ENCODE measurements around the gene CRHR2.

The CRHR2 gene

GRCh38 chr7:30709549-30709948 lies 27.3 kb upstream of the CRHR2 start:
- Histone ChIP-seq H3K4me3 (replicated peaks; ENCODE audit: insufficient read depth, low read length) (no peak overlapping the region), H3K27me3 (ENCODE audit: insufficient read depth, poor library complexity, severe bottlenecking) (no peaks in the 10 kb centered on the region), H3K27ac (replicated peaks) (no peak overlapping the region)
- DNase-seq (ENCODE audit: low read depth in 1 of 2, low spot score in 1 of 2), result no peak
- TF ChIP-seq CTCF (IDR thresholded peaks at IDR 0.05; ENCODE audit: insufficient read depth, low read length) (no peak), REST (IDR thresholded peaks at IDR 0.05; ENCODE audit: insufficient replicate concordance, low read depth) (no peak), SPI1 (IDR thresholded peaks at IDR 0.05; ENCODE audit: borderline replicate concordance, low read depth) (no peak), POLR2AphosphoS5 (IDR thresholded peaks at IDR 0.05; ENCODE audit: low read depth) (no peak), GABPA (IDR thresholded peaks at IDR 0.05; ENCODE audit: low read depth) (no peak)

GRCh38 chr7:30708983-30709382 lies 26.7 kb upstream of the CRHR2 start:
- Histone ChIP-seq H3K27me3 (ENCODE audit: insufficient read depth, poor library complexity, severe bottlenecking) (no peaks in the 10 kb centered on the region), H3K4me3 (replicated peaks; ENCODE audit: insufficient read depth, low read length) (no peak overlapping the region), H3K27ac (replicated peaks) (no peak overlapping the region)
- DNase-seq (ENCODE audit: low read depth in 1 of 2, low spot score in 1 of 2), result no peak
- TF ChIP-seq REST (IDR thresholded peaks at IDR 0.05; ENCODE audit: insufficient replicate concordance, low read depth) (no peak), POLR2AphosphoS5 (IDR thresholded peaks at IDR 0.05; ENCODE audit: low read depth) (no peak), SPI1 (IDR thresholded peaks at IDR 0.05; ENCODE audit: borderline replicate concordance, low read depth) (no peak), GABPA (IDR thresholded peaks at IDR 0.05; ENCODE audit: low read depth) (no peak), CTCF (IDR thresholded peaks at IDR 0.05; ENCODE audit: insufficient read depth, low read length) (no peak)

- TF ChIP-seq CTCF (IDR thresholded peaks at IDR 0.05; ENCODE audit: insufficient read depth, low read length) (no peak), POLR2AphosphoS5 (IDR thresholded peaks at IDR 0.05; ENCODE audit: low read depth) (no peak), REST (IDR thresholded peaks at IDR 0.05; ENCODE audit: insufficient replicate concordance, low read depth) (no peak), GABPA (IDR thresholded peaks at IDR 0.05; ENCODE audit: low read depth) (no peak), SPI1 (IDR thresholded peaks at IDR 0.05; ENCODE audit: borderline replicate concordance, low read depth) (no peak)
- no peak for DNase-seq (ENCODE audit: low read depth in 1 of 2, low spot score in 1 of 2)
- H3K4me3 ChIP-seq (replicated peaks; ENCODE audit: insufficient read depth, low read length), result no peak overlapping the region
- H3K27ac ChIP-seq (replicated peaks), result no peak overlapping the region
- no peaks in the 10 kb centered on the region for H3K27me3 ChIP-seq (ENCODE audit: insufficient read depth, poor library complexity, severe bottlenecking)
Measured at GRCh38 chr7:30708412-30708811, 26.2 kb upstream of the CRHR2 start.

Measured in HL-60 (cell line).